Measurements from ENCODE around the gene CDKN1A.

The CDKN1A gene

GRCh38 chr6:36684447-36684812 is 5.9 kb downstream of the CDKN1A start:
- H3K9me3 ChIP-seq, result no peaks in the 10 kb centered on the region
- H3K27ac ChIP-seq, result peak overlapping the region; percentile 82
- TF ChIP-seq Cebpa-rat (IDR thresholded peaks at IDR 0.05), result no peak
- peaks cover 97% of the 10 kb centered on the region for H4K20me1 ChIP-seq
- peaks cover 64% of the 10 kb centered on the region for H3K4me1 ChIP-seq
- H3K4me3 ChIP-seq, result no peak overlapping the region; the same call in 1 of the 2 replicates
- H3K36me3 ChIP-seq, result peaks cover 62% of the 10 kb centered on the region
- peak overlapping the region; percentile 91 for H3K4me2 ChIP-seq
- H3K9ac ChIP-seq, result peak overlapping the region; percentile 11; the same call in 1 of the 2 replicates
- no peaks in the 10 kb centered on the region for H3K27me3 ChIP-seq

- H3K27ac ChIP-seq, result peak overlapping the region; percentile 82
- H3K9ac ChIP-seq, result peak overlapping the region; percentile 11
- H3K36me3 ChIP-seq, result peaks cover 62% of the 10 kb centered on the region
Measured at GRCh38 chr6:36685166-36685924, 6.8 kb downstream of the CDKN1A start.

GRCh38 chr6:36685926-36686667 is 7.6 kb downstream of the CDKN1A start:
- Histone ChIP-seq H4K20me1 (peaks cover 94% of the 10 kb centered on the region), H3K4me2 (peak overlapping the region; percentile 91), H3K9me3 (no peaks in the 10 kb centered on the region), H3K27me3 (no peaks in the 10 kb centered on the region), H3K4me3 (no peak overlapping the region), H3K4me1 (peaks cover 67% of the 10 kb centered on the region), H3K27ac (peak overlapping the region; percentile 82), H3K36me3 (peaks cover 62% of the 10 kb centered on the region), H3K9ac (no peak overlapping the region)
- TF ChIP-seq Cebpa-rat (IDR thresholded peaks at IDR 0.05), result no peak

More at GRCh38 chr6:36685166-36685924, 6.8 kb downstream of the CDKN1A start:
- Histone ChIP-seq H3K9me3 (no peaks in the 10 kb centered on the region), H3K4me3 (no peak overlapping the region; the same call in 1 of the 2 replicates), H3K4me2 (peak overlapping the region; percentile 91), H3K4me1 (peaks cover 64% of the 10 kb centered on the region), H4K20me1 (peaks cover 98% of the 10 kb centered on the region), H3K27me3 (no peaks in the 10 kb centered on the region)
- TF ChIP-seq Cebpa-rat (IDR thresholded peaks at IDR 0.05), result no peak

- H3K9ac ChIP-seq, result no peak overlapping the region
- peaks cover 70% of the 10 kb centered on the region for H3K4me1 ChIP-seq
- H4K20me1 ChIP-seq, result peaks cover 86% of the 10 kb centered on the region
- peaks cover 62% of the 10 kb centered on the region for H3K36me3 ChIP-seq
- H3K27me3 ChIP-seq, result no peaks in the 10 kb centered on the region
- H3K4me3 ChIP-seq, result no peak overlapping the region
- TF ChIP-seq Cebpa-rat (IDR thresholded peaks at IDR 0.05), result no peak
- peak overlapping the region; percentile 7; the same call in 1 of the 2 replicates for H3K27ac ChIP-seq
- H3K9me3 ChIP-seq, result no peaks in the 10 kb centered on the region
- H3K4me2 ChIP-seq, result peak overlapping the region; percentile 91; the same call in 1 of the 2 replicates
Measured at GRCh38 chr6:36686668-36687513, 8.4 kb downstream of the CDKN1A start.

- H3K9me3 ChIP-seq, result no peaks in the 10 kb centered on the region
- no peak for TF ChIP-seq Cebpa-rat (IDR thresholded peaks at IDR 0.05)
- H4K20me1 ChIP-seq, result peaks cover 72% of the 10 kb centered on the region
- no peak overlapping the region for H3K27ac ChIP-seq
- H3K4me3 ChIP-seq, result no peak overlapping the region
- peaks cover 51% of the 10 kb centered on the region for H3K36me3 ChIP-seq
- no peak overlapping the region for H3K9ac ChIP-seq
- H3K4me1 ChIP-seq, result peaks cover 70% of the 10 kb centered on the region
- H3K4me2 ChIP-seq, result no peak overlapping the region
- no peaks in the 10 kb centered on the region for H3K27me3 ChIP-seq
Measured at GRCh38 chr6:36688063-36688738, 9.7 kb downstream of the CDKN1A start.

- TF ChIP-seq Cebpa-rat (IDR thresholded peaks at IDR 0.05), result no peak
- no peaks in the 10 kb centered on the region for H3K27me3 ChIP-seq
- peaks cover 46% of the 10 kb centered on the region for H3K36me3 ChIP-seq
- H4K20me1 ChIP-seq, result peaks cover 67% of the 10 kb centered on the region
- H3K27ac ChIP-seq, result no peak overlapping the region
- H3K9ac ChIP-seq, result no peak overlapping the region
- no peak overlapping the region for H3K4me3 ChIP-seq
- no peaks in the 10 kb centered on the region for H3K9me3 ChIP-seq
- peaks cover 66% of the 10 kb centered on the region for H3K4me1 ChIP-seq
- no peak overlapping the region for H3K4me2 ChIP-seq
Measured at GRCh38 chr6:36688739-36689075, 10.2 kb downstream of the CDKN1A start.

GRCh38 chr6:36691011-36691410 is 12.5 kb downstream of the CDKN1A start:
- peaks cover 44% of the 10 kb centered on the region for H4K20me1 ChIP-seq
- no peak for TF ChIP-seq Cebpa-rat (IDR thresholded peaks at IDR 0.05)
- H3K36me3 ChIP-seq, result peaks cover 22% of the 10 kb centered on the region
- H3K4me2 ChIP-seq, result peak overlapping the region; percentile 67
- H3K27me3 ChIP-seq, result no peaks in the 10 kb centered on the region
- H3K27ac ChIP-seq, result no peak overlapping the region
- peaks cover 55% of the 10 kb centered on the region for H3K4me1 ChIP-seq
- no peaks in the 10 kb centered on the region for H3K9me3 ChIP-seq
- H3K4me3 ChIP-seq, result no peak overlapping the region
- 0 out of 2 replicates have a peak overlapping the region, but pooled peaks have one; percentile 1 for H3K9ac ChIP-seq

GRCh38 chr6:36691612-36692011 is 13.1 kb downstream of the CDKN1A start:
- peaks cover 38% of the 10 kb centered on the region for H4K20me1 ChIP-seq
- no peak for TF ChIP-seq Cebpa-rat (IDR thresholded peaks at IDR 0.05)
- H3K9me3 ChIP-seq, result no peaks in the 10 kb centered on the region
- H3K4me3 ChIP-seq, result no peak overlapping the region
- peak overlapping the region; percentile 4; the same call in 1 of the 2 replicates for H3K27ac ChIP-seq
- peaks cover 16% of the 10 kb centered on the region for H3K36me3 ChIP-seq
- H3K4me1 ChIP-seq, result peaks cover 49% of the 10 kb centered on the region
- H3K27me3 ChIP-seq, result no peaks in the 10 kb centered on the region
- 0 out of 2 replicates have a peak overlapping the region, but pooled peaks have one; percentile 1 for H3K9ac ChIP-seq
- H3K4me2 ChIP-seq, result peak overlapping the region; percentile 67

- H3K4me1 ChIP-seq, result peaks cover 44% of the 10 kb centered on the region
- H4K20me1 ChIP-seq, result peaks cover 32% of the 10 kb centered on the region
- 0 out of 2 replicates have a peak overlapping the region, but pooled peaks have one; percentile 4 for H3K27ac ChIP-seq
- no peak for TF ChIP-seq Cebpa-rat (IDR thresholded peaks at IDR 0.05)
- no peak overlapping the region for H3K9ac ChIP-seq
- H3K9me3 ChIP-seq, result peaks cover 2% of the 10 kb centered on the region; the same call in 1 of the 2 replicates
- no peak overlapping the region for H3K4me3 ChIP-seq
- H3K4me2 ChIP-seq, result peak overlapping the region; percentile 67
- H3K36me3 ChIP-seq, result peaks cover 10% of the 10 kb centered on the region
- H3K27me3 ChIP-seq, result no peaks in the 10 kb centered on the region
Measured at GRCh38 chr6:36692220-36692619, 13.7 kb downstream of the CDKN1A start.
